COLO668 (cell line): ENCODE data around the gene DCAF8.
"Not testable (repeated sequence)": the region's sequence is repeated elsewhere in the genome, so short reads cannot be mapped to it uniquely, and the experiment has no call there.

Experiments
- DNase-seq: peaks from one replicate; lab custom pipeline; 2025; ENCODE audit not compliant: unreplicated experiment; lab: John Stamatoyannopoulos, UW

The DCAF8 gene

GRCh38 chr1:160261893-160262794 lies at the start of gene DCAF8:
TSS of gene DCAF8 (minus strand) at chr1:160262549. CDS start at chr1:160244008, 18,541 bp downstream.
- DNase-seq: peak; percentile 99

GRCh38 chr1:160309571-160309970 lies 47.2 kb upstream of the DCAF8 start:
- DNase-seq: no peak

DNA sequence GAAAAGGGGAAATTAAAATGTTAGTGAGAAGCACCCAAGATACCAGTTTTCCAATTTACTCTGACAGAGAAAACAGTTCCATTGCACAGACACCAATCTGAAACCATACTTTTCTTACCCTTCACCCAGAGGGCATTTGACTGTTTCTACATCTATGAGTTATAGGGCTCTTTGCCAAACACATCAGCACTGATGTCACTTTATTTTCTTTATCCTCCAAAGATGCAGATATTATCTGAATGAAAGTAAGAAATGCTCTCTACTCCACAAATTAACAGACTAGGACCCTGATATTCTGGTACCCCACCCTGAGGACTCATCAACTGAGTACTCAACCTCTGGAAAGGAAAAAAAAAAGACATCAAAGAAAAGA lies 46.8 kb upstream of the DCAF8 start:
- DNase-seq: no peak

DNA sequence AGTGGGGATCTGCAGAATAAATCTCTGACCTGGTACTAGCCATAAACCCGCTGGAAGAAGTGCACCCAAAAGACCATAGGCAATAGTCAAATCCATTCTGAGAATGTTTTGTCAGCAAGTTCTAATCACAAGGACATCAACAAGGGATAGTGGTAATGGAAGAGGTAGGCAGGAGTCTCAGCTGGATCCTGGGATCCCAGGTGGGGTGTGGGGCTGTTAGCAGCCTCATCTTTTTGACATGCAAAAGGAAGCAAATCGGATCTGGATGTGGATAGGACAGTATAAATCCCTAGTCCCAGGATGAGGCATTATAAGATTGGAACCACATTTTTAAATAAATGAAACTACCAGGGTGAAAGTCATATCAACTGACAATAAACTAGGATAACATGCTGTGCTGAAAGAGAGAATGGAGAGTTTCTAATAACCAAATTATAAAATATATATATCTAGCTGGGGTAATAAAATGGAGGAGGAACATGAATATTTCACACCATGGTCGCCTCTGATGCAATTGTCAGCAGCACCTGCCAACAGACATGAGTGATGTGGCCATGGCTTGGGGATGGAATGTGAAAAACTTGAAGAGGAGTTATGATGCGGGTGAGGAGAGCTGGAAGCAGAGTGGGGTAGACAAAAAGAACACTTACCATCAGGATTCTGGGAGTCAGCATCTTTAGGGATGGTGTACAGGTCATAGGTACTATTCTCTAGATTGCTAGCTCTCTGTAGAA lies 46.3 kb upstream of the DCAF8 start:
- DNase-seq: no peak

DNA sequence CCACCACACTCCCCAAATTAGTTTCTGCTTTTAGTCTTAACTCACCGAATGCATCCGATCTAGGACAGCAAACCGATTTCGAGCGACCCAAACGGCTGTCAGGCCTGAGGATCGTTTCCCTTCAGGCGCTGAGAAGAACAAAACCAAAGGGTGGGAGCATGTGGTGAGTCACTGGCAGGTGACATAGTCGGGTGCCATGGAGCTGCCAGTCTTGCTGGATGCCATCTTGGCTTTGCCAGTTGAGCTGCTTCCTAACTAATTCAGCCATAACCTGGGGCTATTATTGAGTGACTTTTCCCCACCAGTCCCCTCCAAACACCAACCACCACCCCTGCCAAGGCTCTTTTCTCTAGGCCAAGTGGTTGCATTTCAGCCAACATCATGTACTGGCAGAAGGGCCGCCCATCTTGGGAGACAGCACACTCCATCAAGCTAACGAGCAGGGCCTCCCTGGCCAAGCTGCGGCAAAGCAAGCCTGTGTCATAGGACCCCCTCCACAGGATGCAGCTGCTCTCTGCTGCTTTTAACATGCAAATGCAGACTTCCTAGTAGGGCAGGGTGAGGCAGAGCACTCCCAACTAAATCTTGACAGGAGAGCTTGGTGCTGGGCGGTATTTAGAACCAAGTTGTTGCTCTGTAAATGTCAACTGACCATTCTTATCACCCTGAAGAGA lies 44.9 kb upstream of the DCAF8 start:
- DNase-seq: no peak

- no peak for DNase-seq
These were observed 37.8 kb upstream of the DCAF8 start for GRCh38 chr1:160300173-160300572.

GRCh38 chr1:160296036-160296435 lies 33.7 kb upstream of the DCAF8 start:
- DNase-seq: no peak

DNA sequence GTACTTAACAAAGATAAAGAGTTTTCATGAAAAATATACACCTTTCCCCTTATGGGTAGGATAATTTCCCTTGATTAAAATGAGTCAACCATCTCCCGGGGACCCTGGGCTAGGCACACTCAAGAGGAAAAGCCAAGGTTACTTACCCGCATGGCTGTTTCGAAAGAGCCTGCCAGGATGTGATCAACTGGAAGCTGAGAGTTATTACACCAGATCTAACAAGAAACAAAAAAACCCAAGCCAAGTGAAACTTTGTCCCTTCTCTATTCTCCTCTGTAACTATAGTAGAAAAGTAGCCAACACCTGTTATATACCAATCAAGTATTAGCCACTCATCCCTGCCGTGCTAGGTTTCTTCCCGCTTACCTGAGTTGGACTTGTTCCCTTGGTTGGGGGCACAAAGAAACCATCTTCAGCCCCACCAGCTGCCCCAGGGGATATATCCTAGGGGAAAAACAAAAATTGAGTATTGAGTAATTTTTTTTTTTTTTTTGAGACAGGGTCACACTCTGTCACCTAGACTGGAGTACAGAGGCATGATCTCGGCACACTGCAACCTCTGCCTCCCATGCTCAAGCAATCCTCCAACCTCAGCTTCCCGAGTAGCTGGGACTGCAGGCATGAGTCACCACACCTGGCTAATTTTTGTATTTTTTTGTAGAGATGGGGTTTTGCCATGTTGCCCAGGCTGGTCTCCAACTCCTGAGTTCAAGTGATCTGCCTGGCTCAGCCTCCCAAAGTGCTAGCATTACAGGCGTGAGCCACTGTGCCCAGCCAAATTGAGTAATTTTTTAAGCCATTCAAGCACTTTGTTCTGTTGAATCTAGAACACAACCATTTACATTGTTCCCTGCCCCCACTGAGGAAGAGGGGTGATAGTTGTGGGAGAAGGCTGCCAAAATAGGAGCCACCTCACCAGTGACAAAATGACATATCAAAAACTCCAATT lies 30.9 kb upstream of the DCAF8 start:
- DNase-seq: no peak

- peak; percentile 53 for DNase-seq
These were observed 29.2 kb upstream of the DCAF8 start for GRCh38 chr1:160291248-160292220.

GRCh38 chr1:160287769-160288168 lies 25.4 kb upstream of the DCAF8 start:
- DNase-seq: not testable (repeated sequence)

- no peak for DNase-seq
These were observed 23.2 kb upstream of the DCAF8 start for GRCh38 chr1:160285506-160285905.

DNA sequence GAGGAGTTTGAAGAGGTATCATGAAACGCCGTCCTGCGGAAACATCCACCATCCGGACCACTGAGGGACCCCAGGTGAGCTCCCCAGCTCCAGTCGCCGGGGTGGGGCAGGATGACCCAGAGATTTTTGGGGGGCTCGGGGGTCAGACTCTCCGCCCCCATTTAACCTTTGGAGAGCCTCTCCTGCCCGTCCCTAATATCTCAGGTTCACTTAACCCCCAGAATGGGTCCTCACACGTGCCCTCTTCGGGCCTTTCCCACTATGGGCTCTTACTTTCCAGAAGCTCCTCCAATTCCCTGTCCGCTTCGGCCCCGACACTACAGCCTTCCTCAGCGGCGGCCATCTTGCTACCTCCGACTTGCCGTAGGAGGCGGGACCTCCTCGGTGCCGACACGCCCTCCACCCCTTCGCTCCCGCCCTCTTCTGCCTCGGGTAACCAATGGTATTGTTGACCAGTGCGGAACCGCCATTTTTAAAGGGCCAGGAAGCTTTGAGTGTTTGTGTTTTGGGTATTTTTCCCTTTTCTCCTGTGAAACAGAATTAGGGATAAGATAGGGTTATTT lies 22.5 kb upstream of the DCAF8 start, which contains the start of gene PEX19:
TSS of gene PEX19 (minus strand) at position 352 of the 563 bp plus-strand sequence. CDS start at position 343, 9 bp downstream.
- DNase-seq: peak; percentile 93

- DNase-seq: no peak
These were observed 22.0 kb upstream of the DCAF8 start for GRCh38 chr1:160284220-160284781.

DNA sequence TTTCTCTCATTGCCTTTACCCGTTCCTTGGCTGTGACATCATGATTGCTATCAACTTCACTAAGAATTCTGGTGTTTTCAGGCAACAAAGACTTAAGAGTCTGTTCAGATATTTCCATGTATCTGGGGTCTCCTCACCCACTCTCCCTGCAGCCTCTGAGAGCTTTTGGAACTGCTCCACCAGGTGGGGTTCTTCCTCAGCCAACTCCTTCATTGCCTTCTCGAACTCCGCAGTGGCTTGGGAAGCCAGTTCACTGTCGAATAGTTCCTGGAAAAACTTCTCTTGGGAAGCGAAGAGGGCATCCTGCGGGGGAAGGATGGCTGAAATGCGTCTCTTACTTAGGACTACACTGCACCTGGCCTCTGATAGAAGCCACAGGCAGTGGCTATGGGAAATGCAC lies 20.5 kb upstream of the DCAF8 start:
- no peak for DNase-seq

GRCh38 chr1:160277987-160278386 lies 15.6 kb upstream of the DCAF8 start:
- no peak for DNase-seq

DNA sequence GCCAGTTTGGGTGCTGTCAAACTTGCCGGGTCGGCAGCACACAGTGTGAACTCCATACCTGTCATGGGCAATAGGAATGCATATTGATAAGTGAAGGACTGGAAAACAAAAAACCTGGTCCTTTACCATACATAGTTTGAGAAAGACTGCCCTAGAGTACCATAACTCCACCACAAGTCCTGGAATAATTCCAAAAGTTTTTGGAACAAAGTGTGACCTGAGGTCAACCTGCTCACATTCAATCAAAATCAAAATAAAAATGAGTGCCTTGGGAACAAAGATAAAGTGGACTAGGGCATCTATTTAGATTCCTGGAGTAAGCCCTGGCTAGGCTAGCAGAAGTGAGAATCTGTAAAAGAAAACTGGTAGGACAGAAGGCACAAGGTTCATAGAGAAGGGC lies 15.0 kb upstream of the DCAF8 start:
- no peak for DNase-seq

- DNase-seq: no peak
These were observed 8.7 kb upstream of the DCAF8 start for GRCh38 chr1:160271025-160271424.

DNA sequence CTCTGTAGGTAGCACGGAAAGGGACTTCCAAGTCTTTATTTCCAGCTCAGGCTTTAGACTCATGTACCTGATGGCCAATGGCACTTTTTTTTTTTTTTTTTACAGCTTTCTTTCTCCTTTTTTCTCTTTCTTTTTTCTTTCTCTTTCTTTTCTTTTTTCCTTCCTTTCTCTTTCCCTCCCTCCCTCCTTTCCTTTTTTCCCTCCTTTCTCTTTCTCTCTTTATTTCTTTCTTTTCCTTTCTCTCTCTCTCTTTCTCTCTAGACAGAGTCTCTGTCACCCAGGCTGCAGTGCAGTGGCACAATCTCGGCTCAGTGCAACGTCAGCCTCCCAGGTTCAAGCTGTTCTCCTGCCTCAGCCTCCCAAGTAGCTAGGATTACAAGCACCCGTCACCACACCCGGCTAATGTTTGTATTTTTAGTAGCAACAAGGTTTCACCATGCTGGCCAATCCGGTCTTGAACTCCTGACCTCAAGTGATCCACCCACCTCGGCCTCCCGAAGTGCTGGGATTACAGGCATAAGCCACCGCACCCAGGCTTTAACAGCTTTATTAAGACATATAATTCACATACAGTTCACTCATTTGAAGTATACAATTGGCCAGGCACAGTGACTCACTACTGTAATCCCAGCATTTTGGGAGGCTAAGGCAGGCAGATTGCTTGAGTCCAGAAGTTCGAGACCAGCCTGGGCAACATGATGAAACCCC lies 5.1 kb upstream of the DCAF8 start:
- no peak for DNase-seq
